HG03442 (cell line): ENCODE data around the gene TXNDC12.
"Not testable (repeated sequence)": the region's sequence is repeated elsewhere in the genome, so short reads cannot be mapped to it uniquely, and the experiment has no call there.

Experiments
- ATAC-seq: cut with Tn5 transposase; IDR thresholded peaks from one replicate; pipeline ENCODE4 v1.9.1; 2021; ENCODE audit warnings: mild to moderate bottlenecking, moderate library complexity; ENCODE audit not compliant: unreplicated experiment

Gene TXNDC12

DNA sequence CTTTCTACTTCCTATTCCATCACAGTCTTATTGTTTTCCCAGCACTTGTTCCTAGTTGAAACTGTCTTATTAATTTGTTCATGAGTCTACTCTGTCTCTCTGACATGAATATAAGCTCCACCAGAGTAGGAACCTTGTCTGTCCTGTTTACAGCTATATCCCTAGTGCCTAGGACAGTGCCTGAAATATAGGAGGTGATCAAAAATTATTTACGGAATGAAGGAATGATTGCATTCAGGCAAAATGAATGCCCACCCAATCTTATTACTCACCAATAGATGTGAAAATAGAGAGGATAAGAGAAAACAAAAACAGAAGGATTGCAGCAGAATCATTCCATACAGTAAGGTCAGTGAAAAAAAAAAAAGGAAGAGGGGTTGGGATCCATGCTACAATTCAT is 1.1 kb downstream of the TXNDC12 start:
- ATAC-seq = no peak

DNA sequence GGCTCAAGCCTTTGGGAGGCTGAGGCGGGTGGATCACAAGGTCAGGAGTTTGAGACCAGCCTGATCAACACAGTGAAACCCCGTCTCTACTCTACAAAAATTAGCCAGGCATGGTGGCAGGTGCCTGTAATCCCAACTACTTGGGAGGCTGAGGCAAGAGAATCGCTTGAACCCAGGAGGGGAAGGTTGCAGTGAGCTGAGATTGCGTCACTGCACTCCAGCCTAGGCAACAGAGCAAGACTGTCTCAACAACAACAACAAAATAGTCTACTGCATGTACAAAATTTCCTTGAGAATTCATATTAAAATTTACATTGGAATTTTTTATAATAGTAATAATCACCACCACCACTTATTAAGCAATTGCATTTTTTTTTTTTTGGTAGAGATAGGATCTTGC is 5.7 kb downstream of the TXNDC12 start:
- ATAC-seq = not testable (repeated sequence)

DNA sequence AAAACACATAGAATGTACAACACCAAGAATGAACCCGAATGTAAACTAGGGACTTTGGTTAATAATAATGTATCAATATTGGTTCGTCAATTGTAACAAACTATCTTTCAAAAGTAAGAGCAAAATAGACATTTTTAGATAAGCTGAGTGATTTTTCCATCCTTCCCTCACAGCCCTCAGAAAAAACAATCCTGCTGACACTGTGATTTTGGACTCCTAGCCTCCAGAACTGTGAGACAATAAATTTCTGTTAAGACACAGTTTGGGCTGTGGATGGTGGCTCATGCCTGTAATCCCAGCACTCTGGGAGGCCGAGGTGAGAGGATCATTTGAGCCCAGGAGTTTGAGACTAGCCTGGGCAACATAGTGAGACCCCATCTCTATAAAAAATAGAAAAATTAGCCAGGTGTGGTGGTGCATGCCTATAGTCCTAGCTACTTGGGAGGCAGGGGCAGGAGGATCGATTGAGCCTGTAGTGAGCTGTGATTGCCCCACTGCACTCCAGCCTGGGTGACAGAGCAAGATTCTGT is 9.3 kb downstream of the TXNDC12 start:
- not testable (repeated sequence) for ATAC-seq

DNA sequence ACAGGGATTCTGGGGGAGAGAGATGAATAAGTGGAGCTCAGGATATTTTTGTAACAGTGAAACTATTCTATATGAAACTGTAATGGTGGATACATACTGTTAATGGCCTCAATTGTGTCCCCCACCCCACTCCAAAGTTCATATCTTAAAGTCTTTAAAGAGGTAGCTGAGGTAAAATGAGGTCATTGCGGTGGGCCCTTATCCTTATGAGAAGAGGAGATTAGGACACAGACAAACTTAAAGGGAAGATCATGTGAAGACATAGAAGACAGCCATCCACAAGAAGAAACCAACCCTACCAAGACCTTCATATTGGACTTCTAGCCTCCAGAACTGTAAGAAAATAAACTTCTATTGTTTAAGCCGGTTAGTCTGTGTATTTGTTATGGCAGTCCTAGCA is 9.8 kb downstream of the TXNDC12 start:
- no peak for ATAC-seq

DNA sequence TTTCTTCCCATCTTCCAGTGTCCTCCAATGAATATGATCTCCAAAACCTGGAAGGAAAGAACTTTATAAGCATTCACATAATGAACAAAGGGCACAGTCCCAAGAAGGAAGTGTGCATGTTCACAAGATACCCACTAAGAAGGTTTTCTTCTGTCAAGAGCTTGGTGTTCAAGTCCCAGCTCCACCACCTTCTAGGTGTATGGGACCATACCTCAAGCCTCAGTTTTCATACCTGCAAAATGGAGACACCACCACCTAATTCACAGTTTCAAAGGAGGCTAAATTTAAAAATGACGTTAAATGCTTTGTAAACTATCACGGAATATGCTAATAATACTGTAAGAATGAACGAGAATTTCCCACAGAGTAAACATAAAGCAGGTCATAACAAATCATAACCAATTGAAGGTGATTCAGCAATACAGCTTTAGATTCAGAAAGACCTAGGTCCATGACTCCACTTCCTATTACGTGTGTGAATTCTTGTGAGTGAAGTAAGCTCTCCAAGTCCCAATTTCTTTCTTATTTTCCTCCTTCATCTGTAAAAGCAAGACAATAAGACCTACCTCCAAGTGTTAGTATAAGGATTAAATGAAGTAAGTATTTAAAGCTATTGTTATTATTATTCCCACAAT is 13.3 kb downstream of the TXNDC12 start:
- ATAC-seq = no peak

DNA sequence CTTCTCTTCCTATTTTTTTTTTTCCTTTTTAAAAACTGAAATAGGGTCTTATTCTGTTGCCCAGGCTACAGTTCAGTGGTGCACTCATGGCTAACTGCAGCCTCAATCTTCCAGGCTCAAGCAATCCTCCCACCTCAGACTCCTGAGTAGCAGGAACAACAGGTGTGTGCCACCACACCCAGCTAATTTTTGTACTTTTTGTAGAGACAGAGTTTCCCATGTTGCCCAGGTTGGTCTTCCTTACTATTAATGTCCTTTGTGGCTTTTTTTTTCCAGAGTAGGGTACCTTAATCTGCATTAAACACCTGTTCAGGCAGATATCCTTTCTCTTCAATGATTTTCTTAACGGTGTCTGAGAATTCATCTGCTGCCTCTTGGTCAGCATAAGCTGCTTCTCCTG is 17.1 kb downstream of the TXNDC12 start:
- ATAC-seq = no peak

DNA sequence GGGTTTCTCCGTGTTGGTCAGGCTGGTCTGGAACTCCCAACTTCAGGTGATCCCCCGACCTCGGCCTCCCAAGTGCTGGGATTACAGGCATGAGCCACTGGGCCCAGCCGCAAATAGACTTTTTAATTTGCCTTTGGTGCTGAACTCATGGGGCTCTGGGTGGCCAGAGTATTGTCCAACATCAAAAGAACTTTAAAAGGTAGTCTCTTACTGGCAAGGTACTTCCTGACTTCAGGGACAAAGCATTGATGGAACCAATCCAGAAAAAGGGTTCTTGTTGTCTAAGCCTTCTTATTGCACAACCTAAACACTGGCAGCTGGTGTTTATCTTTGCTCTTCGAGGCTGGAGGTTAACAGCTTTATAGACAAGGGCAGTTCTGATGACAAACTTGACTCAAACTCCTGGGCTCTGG is 17.6 kb downstream of the TXNDC12 start:
- ATAC-seq = no peak

DNA sequence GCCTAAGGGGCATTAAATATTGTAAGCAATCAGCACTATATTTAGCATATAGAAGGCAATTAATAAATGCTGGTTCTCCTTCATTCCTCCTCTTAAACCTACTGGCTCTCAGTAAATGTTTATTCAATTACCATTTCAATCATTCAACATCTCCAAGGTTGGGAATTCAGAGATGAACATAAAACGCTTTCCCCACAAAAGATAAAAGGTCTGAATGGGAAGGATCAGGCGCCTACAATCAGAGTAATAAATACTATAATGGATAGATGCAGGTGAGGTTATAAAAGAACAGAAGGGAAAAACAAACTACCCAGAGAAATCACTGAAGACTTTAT is 21.0 kb downstream of the TXNDC12 start:
- no peak for ATAC-seq

DNA sequence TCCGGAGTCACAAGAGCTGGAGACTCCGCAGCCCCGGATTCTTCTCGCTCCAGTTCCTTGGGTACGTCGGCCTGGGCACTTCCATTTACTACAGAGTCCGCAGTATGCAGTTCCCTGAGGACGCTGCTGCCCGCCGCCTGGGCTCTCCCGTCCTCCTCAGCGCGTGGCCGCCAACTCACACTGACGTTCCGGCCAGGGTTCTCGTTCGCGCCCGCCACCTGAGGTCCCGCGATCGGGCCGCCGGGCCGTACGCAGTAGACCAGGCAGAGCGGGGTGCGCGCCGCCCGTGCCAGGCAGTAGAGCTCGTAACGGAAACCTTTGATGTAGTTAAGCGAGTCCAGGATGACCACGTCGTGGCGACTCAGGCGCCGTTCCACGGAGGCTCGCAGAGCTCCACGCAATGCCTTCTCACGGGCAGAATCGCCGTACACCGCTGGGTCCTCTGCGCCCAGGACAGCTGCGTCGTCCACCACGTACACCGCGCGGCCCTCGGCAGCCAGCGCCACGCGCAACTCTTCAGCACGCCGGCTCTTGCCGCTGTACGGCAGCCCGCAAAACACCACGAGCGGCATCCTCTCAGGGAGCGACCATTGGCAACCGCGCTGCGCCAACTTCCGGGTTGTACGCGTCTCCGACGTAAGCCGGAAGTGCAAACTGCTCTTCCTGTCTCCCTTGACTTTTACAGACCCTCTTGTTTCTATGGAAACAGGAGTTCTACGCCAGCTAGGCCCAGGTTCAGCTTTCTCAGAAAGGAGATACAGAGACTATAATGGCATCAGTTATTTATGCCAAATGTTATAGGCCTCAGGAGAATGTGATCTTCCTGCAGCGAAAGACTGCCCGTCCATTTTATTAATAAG is 21.6 kb downstream of the TXNDC12 start, which contains the start of gene KTI12:
Gene KTI12, minus strand, starts transcription at position 621 of the 860 bp plus-strand sequence. Its CDS starts 49 bp downstream, at position 572.
- peak; percentile 86 for ATAC-seq

DNA sequence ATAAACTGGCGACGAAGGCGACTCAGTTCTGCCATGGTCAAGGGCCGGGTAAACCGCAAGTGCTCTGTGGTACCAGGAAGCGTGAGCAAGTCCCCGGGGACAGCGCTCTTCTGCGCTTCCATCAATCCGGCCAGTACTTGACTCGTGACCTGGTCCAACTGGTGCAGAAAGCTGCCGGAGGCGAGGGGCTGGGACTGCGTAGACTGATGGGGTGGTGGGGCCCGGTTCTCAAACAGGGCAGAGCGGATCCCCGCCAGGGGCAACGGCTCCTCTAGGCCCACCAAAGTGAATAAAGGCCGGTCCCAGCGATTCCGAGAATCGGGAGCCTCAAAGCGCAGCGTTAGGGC is 22.2 kb downstream of the TXNDC12 start:
- ATAC-seq = peak; percentile 27

DNA sequence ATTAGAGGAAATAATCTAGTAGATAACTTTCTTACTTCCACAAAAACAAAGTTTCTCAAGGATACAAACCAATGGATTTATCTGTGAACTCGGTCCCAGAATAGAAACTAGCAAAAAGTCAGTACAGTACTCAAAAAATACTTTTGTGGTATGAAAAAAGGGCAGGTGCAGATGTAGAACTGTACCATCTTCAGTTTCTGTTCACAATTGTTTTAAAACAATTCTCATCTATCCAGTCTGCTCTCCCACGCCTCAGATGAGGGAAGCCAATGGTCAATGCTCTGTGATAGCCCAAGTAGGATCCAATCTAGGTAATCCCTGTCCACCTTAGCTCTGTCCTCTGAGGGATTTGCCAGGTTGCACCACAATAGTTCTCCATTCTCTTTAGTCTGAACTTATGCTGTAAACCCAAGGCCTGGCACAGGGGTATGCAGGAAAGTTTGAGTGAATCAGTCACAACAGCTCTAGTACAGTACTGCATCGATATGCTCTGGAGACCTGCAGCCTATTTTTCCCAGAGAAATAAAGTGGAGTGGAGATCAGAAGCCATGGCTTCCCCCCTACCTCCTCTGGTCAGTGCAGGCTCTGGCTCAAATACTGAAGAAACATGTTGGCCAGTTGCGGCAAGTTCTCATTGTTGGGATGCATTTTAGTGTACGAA is 22.7 kb downstream of the TXNDC12 start:
- ATAC-seq = peak; percentile 32

DNA sequence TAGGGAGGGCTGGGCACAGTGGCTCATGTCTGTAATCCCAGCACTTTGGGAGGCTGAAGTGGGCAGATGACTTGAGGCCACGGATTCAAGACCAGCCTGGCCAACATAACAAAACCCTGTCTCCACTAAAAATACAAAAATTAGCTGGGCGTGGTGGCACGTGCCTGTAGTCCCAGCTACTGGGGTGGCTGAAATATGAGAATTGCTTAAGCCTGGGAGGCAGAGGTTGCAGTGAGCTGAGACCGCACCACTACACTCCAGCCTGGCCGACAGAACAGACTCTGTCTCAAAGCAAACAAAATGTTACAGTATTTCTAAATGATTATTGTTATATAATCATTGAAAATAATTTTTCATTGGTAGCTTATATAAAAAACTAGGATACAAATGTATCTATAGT is 26.2 kb downstream of the TXNDC12 start:
- ATAC-seq = not testable (repeated sequence)

DNA sequence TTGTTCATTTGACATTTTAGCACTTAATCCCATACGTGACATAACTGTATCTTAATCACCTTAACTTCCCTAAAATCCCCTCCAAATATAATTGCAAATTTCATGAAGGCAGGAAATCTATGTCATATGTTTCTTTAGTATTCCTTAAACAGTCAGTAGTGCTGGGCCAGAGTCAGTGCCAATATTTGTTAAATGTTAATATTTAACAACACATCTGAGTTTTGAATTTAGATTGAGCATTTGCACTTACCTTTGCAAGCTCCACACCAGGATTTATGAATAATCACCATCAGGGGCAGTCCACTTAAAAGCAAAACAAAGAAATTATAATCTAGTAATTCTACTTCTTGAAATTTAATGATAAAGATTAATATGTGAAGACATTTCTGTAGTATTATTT is 26.7 kb downstream of the TXNDC12 start:
- no peak for ATAC-seq

DNA sequence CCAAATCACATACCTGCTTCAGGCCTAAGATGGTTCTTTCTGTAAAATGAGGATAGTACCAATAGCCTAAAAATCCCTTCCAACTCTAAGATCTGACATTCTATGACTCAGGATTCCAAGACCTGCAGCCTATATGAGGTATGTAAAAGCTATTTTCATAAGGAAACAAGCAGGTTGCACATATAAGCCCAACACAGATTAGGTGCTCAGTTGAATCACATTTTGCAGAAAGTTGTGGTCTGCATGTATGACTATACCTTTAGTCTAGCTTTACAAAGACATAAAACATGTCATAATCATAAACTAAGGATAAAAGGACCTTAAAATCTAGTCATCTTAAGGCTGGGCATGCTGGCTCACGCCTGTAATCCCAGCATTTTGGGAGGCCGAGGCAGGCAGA is 28.7 kb downstream of the TXNDC12 start:
- ATAC-seq = no peak

DNA sequence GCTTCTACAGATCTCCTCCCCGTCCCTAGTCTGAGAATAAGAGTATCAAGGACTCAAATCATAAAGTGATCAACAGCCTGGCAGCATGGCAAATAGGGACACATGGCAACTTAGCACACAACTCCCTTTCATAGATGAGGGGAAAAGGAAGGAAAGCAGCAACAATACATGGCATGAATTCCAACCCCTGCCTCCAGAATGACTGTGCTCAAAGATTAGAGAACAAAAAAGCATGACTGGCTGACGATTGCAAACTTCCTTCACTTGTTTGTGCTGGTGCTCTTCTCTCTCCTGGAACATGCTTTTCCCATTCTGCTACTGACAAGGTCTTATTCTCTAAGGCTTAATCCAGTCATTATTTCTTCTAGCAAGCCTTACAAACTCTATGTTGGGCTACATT is 32.9 kb downstream of the TXNDC12 start:
- ATAC-seq = no peak

DNA sequence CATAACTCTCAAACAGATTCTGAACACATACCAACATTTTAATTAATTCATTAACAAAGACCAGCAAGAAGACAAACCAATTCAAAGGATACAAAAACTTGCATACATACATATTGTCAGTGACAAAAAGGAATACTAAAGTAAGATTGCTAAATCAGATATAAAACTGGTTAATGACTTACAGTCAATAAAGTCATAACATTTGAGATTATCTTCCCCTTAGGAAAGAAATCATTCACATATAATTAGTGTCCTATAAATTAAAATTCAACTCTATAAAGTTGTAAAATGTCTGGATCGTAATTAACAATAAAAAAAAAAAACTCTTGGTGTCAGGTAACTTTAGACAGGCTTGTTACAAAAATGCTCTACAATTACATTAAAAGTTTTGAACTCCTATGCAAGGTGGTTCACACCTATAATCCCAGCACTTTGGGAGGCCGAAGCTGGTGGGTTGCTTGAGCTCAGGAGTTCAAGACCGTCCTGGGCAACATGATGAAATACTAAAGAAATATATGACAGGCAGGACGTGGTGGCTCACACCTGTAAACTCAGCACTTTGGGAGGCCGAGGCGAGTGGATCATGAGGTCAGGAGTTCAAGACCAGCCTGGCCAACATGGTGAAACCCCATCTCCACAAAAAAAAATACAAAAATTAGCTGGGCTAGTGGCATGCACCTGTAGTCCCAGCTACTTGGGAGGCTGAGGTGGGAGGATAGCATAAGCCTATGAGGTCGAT is 46.8 kb downstream of the TXNDC12 start:
- ATAC-seq = no peak

DNA sequence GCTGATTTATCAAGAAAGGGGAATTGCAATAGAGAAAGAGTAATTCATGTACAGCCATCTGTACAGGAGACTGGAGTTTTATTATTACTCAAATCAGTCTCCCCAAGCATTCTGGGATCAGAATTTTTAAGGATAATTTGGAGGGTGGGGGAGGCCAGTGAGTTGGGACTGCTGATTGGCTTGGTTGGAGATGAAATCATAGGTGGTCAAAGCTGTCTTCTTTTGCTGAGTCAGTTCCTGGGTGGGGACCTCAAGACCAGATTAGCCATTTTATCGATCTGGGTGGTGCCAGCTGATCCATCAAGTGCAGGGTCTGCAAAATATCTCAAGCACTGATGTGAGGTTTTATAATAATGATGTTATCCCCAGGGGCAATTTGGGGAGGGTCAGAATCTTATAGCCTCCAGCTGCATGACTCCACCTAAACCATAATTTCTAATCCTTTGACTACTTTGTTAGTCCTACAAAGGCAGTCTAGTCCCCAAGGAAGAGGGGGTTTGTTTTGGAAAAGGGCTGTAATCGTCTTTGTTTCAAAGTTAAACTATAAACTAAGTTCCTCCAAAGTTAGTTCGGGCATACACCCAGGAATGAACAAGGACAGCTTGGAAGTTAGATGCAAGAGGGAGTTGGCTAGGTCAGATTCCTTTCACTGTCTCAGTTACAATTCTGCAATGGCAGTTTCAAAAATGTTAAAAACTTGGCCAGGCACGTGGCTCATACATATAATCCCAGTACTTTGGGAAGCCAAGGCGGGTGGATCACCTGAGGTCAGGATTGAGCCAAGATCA is 47.6 kb downstream of the TXNDC12 start:
- no peak for ATAC-seq

DNA sequence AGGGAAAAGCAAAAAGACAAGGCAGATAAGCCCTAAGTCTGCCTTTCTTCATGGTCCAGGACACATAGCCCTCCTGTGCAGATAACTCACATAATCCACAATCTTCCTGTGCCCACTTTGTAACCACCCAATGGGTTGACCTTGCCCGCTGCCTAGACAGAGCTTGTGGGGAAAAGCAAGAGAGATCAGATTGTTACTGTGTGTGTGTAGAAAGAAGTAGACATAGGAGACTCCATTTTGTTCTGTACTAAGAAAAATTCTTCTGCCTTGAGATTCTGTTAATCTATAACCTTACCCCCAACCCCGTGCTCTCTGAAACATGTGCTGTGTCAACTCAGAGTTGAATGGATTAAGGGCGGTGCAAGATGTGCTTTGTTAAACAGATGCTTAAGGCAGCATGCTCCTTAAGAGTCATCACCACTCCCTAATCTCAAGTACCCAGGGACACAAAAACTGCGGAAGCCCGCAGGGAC is 48.9 kb downstream of the TXNDC12 start:
- not testable (repeated sequence) for ATAC-seq

DNA sequence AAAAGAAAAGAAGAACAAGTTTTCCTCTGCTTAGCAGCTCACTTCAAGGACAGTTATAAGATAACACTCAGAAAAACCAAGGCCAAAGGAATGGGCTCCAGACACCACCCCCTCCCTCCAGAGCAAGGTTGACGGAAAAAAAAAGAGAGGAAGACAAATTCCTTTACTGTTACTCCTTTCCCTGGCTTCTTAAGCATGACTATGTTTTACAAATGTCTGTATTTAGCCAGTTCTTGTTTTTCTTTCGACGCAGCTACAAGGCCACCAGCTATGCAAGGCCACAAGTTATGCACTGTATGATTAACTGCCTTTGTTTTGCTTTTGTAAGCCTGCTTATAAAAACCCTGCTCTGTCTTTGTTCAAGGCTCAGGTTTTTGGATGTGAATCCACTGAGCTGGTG is 49.4 kb downstream of the TXNDC12 start:
- ATAC-seq = not testable (repeated sequence)

DNA sequence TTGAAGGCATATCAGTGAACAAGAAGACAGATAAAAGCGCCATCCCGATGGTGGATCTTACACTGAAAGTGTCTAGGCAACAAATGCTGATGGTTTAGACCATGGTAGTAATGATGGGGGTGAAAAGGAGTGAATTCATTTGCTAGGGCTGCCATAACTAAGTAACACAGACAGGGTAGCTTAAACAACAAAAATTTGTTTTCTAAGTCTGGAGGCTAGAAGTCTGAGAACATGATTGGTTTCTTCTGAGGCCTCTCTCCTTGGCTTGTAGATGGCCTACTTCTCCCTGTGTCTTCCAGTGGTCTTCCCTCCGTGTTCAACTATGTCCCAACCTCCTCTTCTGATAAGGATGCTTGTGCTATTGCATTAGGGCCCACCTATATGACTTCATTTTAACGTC is 51.1 kb downstream of the TXNDC12 start:
- no peak for ATAC-seq
